Pancreas (tissue), 10 donors: Measurements from ENCODE around the gene EZH1. TPM values are rescaled to one million over a fixed set of nuclear protein-coding genes. Genes with fewer than 3 reads are reported as not detected.
"Not testable (repeated sequence)": the region's sequence is repeated elsewhere in the genome, so short reads cannot be mapped to it uniquely, and the experiment has no call there.

Source experiments
- ATAC-seq, 4 donors: fragments of 200-7000 bp; cut with Tn5 transposase; one replicate each; pipeline versions ENCODE4 v1.8.0 to v1.9.1; 2020; ENCODE audit warnings: mild to moderate bottlenecking in 4 of 4, moderate library complexity in 4 of 4
- DNase-seq, 6 donors: peaks; one replicate each; pipeline ENCODE4 v3.0.0-alpha.2; 2020
- FAIRE-seq: peaks from 2 replicates; lab custom pipeline; 2012; peaks lifted over from hg19 to GRCh38; lab: Jason Lieb, UNC
- H3K27ac ChIP-seq, 4 donors: fragments of 200-600 bp; sonication (generic); 1 replicate in 3 of 4; 2 replicates in 1 of 4; pipeline versions ENCODE4 v1.5.0 to v1.8.0; 2020
- H3K27me3 ChIP-seq, 4 donors: fragments of 200-600 bp; one replicate each; pipeline ENCODE4 v1.8.0; 2021
- H3K36me3 ChIP-seq, 3 donors: fragments of 200-600 bp; sonication (generic) in 1 of 3; one replicate each; pipeline versions ENCODE4 v1.5.0 to v1.8.0; 2020 to 2021
- H3K4me1 ChIP-seq, 3 donors: fragments of 200-600 bp; one replicate each; pipeline ENCODE4 v1.8.0; 2021
- H3K4me3 ChIP-seq, 4 donors: fragments of 200-600 bp; sonication (generic) in 2 of 4; one replicate each; pipeline versions ENCODE4 v1.5.0 to v1.8.0; 2020 to 2021
- H3K9me3 ChIP-seq, 4 donors: fragments of 200-600 bp; one replicate each; pipeline ENCODE4 v1.8.0; 2021
- CTCF ChIP-seq, 4 donors: fragments of 200-600 bp; sonication (generic) in 3 of 4; IDR thresholded peaks; one replicate each; pipeline versions ENCODE4 v1.5.0 to v1.8.0; 2021; ENCODE audit warnings: antibody characterized with exemption in 4 of 4
- WGBS, 2 donors: extraction: QIAGEN DNeasy Blood & Tissue Kit; methylation state at CpG; one replicate each; pipeline ENCODE4 v1.1.7; 2013; 5-methylcytosine and 5-hydroxymethylcytosine counted together
- intact Hi-C, 3 donors: fragments of 100-400 bp; cut with DNase I; formaldehyde crosslinking; loops; one replicate each; pipeline versions ENCODE4 v1.11.1 to v1.14.2; 2022
- polyA plus RNA-seq, 2 donors: library from polyadenylated mRNA; stranded (reverse); fragments of 200-250 nt; gene quantifications; one replicate each; pipeline ENCODE4 v1.2.3, GENCODE V29; 2013
- total RNA-seq, 6 donors: library from RNA; stranded (reverse); fragmentation: NEBNext Ultra II Directional in 4 of 6; extraction: Animal tissue kit (Norgen Biotek cat#: 25700) in 4 of 6; gene quantifications; one replicate each; pipeline versions ENCODE4 v1.2.1 to v1.2.4, GENCODE V29; 2021 to 2023
- donor health status: healthy with polysubstance abuse.
- donor health status: DM: no; HTN: no; CAD: no; lungs with moderate emphysema.
- donor health status: DM: no; HTN: no; CAD: no.
- donor health status: control.
- donor health status: control.
- donor health status: Bipolar disorder and iron deficiency.
- donor health status: DM: yes; HTN: yes; CAD: no.
- donor health status: DM: no; HTN: no; CAD: no.
- donor health status: DM: no; HTN: no; CAD: no.
- donor health status: DM: yes; HTN: yes; CAD: no.

EZH1 gene
- total and polyA plus RNA-seq, 8 donors, result 8.8 to 25.4 (median 15.5) TPM

GRCh38 chr17:42744283-42744805 is 496 bp downstream of the EZH1 start:
- TF ChIP-seq CTCF (IDR thresholded peaks at IDR 0.05), result no peak
- peaks cover 0 to 19% (median 7%) of the 10 kb centered on the region in 3 donors for H3K4me1 ChIP-seq
- no peaks in the 10 kb centered on the region for H3K36me3 ChIP-seq
- 1 to 2% methylated on average over 32 of the region's 32 CpGs for WGBS, 2 donors
- DNase-seq (peak; percentile 62 to 92 (median 84)), ATAC-seq (peak; percentile 80 to 91 (median 87)), FAIRE-seq (no peak)
- no peaks in the 10 kb centered on the region for H3K27me3 ChIP-seq
- no peaks in the 10 kb centered on the region for H3K9me3 ChIP-seq
- peak overlapping the region; percentile 70 to 95 (median 84) for H3K27ac ChIP-seq
- peak overlapping the region; percentile 51 to 73 (median 58) for H3K4me3 ChIP-seq
- intact Hi-C loops, result no loop called here

- 28 to 40% methylated on average over 10 of the region's 10 CpGs for WGBS, 2 donors
- no peaks in the 10 kb centered on the region for H3K27me3 ChIP-seq
- no peak for FAIRE-seq
- no peaks in the 10 kb centered on the region for H3K9me3 ChIP-seq
- H3K4me3 ChIP-seq, result peak overlapping the region; percentile 51 to 73 (median 58)
- ATAC-seq, result no peak
- DNase-seq, result no peak
- peaks cover 0 to 19% (median 7%) of the 10 kb centered on the region in 3 donors for H3K4me1 ChIP-seq
- H3K36me3 ChIP-seq, result no peaks in the 10 kb centered on the region
- TF ChIP-seq CTCF (IDR thresholded peaks at IDR 0.05), result no peak
- peak overlapping the region; percentile 70 to 95 (median 84) for H3K27ac ChIP-seq
- intact Hi-C loops, result no loop called here
Observed at GRCh38 chr17:42743595-42744282, 1.1 kb downstream of the EZH1 start.

- intact Hi-C loops, H3K36me3 ChIP-seq, H3K27me3 ChIP-seq, DNase-seq, FAIRE-seq, H3K4me3 ChIP-seq, H3K27ac ChIP-seq, H3K9me3 ChIP-seq, ATAC-seq: not testable (repeated sequence)
- H3K4me1 ChIP-seq, result peaks cover 0 to 19% (median 7%) of the 10 kb centered on the region in 3 donors
- 95 to 96% methylated on average over 11 of the region's 11 CpGs for WGBS, 2 donors
Observed at GRCh38 chr17:42742916-42743315, 1.9 kb downstream of the EZH1 start.

GRCh38 chr17:42740699-42741098 is 4.1 kb downstream of the EZH1 start:
- DNase-seq (no peak), FAIRE-seq (no peak), ATAC-seq (peak in 1 of 4 donors; percentile 7)
- Histone ChIP-seq H3K36me3 (no peaks in the 10 kb centered on the region), H3K9me3 (no peaks in the 10 kb centered on the region), H3K4me1 (peaks cover 0 to 19% (median 7%) of the 10 kb centered on the region in 3 donors), H3K27me3 (no peaks in the 10 kb centered on the region), H3K27ac (no peak overlapping the region), H3K4me3 (no peak overlapping the region)
- 28 to 34% methylated on average over 1 of the region's 1 CpG for WGBS, 2 donors
- intact Hi-C loops, result no loop called here
- TF ChIP-seq CTCF (IDR thresholded peaks at IDR 0.05), result no peak

- Histone ChIP-seq H3K27ac (no peak overlapping the region), H3K4me3 (no peak overlapping the region), H3K4me1 (no peaks in the 10 kb centered on the region), H3K27me3 (no peaks in the 10 kb centered on the region), H3K9me3 (no peaks in the 10 kb centered on the region), H3K36me3 (peaks cover 3 to 39% (median 22%) of the 10 kb centered on the region in 3 donors)
- no peak for ATAC-seq
- intact Hi-C loops, result loop anchor here in 1 of 3 donors (10.0 kb wide), 1 partner anchor 100 kb away; the partner anchor contains the start of gene BECN1
- TF ChIP-seq CTCF (IDR thresholded peaks at IDR 0.05), result no peak
- no peak for FAIRE-seq
- DNase-seq, result no peak
- WGBS, 2 donors, result 96 to 97% methylated on average over 6 of the region's 6 CpGs
Observed at GRCh38 chr17:42725143-42725542, 19.7 kb downstream of the EZH1 start.
